HL-60/S4 treated with retinoic acid at 250 ng/mL for 4 days and 3 days (cell line): Measurements from ENCODE around the gene TOMM7.

Experiments used
- in situ Hi-C: fragments of 300-500 bp; cut with MboI; formaldehyde crosslinking; loops from 2 replicates; pipeline ENCODE4 v1.7.0; 2022; ENCODE audit warnings: low sequenced_read_pairs

Gene TOMM7

DNA sequence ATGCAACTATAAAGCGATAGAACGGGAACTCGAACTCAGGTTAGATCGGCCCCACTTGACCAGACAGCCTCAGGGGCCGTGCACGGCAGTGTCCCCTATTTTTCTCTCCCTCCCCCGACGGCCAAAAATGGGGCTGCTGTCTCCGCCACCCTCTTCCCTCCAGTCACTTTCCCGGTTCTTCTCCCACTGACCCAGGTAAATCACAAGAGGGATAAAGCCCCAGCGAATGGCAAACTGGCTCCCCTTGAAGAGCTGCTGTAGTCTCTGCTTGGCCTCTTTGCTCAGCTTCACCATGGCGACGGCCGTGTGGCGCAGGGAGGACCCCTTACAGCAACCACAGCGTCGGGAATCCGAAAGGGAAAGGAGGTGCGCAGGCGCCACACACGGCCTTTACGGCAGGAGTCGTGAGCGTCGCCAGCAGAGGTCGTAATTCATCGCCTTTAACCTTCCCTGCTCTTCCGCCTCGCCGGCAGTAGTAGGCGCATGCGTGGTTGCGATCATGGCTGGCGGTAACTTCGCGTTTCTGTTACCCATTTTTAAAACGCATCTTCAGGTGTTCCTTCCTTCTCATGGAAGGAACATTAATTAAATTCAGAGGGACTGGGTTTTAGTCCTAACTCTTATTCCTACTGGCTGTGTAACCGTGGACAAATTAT lies at the start of gene TOMM7:
TOMM7 (minus strand) TSS at position 364 of the 656 bp plus-strand sequence; CDS start at position 294, 70 bp downstream.
- in situ Hi-C loops = no loop called here

- in situ Hi-C loops = no loop called here
These were observed 49.6 kb upstream of the TOMM7 start for GRCh38 chr7:22872096-22872807.

DNA sequence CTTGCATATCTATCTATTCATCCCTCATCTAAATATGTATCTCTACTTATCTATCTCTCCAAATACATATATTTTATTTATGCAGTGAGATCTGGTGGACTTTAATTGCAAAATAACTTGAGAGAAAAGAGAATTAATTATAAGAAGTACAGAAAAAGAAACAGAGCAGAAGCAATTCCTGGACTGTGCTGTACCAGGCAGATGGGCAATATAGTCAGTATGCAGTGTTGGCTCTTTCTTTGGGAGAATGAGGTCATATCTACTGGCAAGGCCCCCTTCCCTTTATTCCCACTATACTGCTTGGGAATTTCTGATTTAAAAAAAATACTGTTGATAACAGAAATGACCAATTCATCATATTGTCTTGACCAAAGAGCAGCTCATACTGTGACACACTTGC lies 49.0 kb upstream of the TOMM7 start:
- in situ Hi-C loops = no loop called here

DNA sequence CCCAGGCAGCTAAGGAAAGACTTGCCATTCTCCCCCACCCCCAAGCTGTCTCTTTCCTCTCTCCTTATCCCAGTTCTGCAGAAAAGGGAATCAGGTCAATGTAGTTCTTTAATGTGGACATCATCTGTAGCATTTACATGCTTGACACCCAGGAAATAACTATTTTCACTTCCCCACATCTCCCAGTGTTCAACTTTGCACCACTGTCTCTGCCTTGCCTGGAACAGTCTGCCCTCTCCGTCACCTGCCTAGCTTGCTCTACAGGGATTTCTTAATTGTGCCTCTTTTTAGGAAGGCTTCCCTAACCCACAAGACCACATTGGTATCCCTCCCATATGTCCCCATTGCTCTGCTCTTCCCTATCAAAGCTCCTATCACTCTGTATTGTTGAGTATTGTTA lies 45.9 kb upstream of the TOMM7 start:
- in situ Hi-C loops = no loop called here

DNA sequence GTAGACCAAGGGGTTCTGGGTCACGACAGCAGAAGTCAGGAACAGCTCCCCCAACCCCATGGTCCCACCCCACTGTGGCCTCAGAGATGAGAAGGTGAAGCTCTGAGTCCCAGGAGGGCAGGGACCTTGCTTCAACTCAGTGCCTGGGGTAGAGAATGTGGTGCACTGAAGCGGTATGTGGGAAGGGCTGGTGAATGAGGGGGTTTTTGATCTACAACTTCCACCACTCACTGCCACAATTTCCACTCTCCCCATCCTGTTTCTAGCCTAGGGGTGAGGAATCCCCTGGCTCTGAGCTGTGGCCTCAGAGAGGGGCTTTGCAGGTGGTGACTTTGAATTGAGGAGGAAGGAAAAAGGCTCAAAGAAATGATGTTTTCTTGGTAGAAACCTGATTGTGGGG lies 44.9 kb upstream of the TOMM7 start:
- in situ Hi-C loops = no loop called here

DNA sequence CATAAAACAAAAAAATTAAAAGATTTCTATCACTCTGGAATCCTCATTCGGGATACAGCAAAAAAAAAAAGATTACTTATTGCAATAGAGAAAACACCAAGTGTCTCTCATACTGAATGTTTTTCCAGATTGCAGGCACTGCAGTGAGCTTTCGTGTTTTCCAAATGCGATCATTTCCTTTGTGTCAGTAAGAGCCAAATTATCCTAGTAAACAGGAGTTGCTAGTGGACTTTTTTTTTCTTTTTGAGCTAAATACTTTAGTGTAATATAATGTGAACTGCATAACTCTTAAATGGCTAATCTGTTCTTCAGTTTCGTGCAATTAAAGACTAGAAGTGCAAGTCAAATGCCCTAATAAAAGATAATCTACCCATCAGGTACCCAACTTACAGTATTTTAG lies 44.4 kb upstream of the TOMM7 start:
- in situ Hi-C loops = no loop called here

DNA sequence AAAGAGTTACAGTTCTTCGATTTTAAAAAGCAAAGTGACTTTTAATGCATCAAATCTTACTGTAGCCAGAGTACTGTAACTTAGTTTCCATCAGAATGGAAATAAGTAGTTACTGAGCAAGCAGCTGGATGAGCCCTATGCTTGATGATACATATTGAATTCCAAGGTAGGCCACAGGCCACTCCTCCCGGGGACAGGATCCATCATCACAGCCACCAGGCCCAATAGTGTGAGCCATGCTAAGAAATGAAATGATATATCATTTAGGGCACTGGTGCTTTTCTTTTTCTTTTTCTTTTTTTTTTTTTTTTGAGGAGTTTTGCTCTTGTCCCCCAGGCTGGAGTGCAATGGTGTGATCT lies 42.9 kb upstream of the TOMM7 start:
- in situ Hi-C loops = no loop called here

DNA sequence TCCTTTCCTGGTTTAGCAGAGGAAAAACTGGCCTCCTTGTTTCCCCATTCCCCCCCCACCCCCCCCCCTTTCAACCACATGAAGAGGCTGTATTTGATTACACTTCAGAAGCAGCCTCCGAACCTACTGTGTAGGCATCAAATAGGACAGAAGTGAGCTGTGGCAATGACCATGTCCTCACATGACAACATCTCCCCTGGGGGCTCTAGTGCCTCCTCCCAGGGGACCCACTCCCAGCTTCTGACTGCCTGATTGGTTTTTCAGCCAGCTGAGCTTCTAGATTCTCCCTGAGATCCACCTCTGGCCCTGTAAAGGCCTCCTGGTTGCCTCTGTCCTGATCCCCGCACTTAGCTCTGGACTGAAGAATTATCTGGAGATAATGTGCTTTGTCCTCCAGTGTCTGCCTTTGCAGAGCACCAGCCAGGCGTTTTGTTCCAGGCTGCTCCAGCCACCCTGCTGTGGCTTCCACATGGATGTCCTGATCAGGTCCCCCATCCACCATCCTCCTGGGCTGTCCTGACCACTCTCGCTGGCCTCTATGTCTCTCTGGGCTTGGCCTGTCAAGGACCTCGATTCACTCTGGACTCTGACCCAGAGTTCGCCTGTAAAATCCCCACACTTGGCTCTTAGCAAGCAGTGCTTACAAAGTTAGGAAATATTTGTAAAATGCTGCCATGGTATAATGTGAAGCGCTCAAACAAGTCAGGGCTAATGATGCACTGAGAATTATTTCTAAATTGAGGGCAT lies 42.4 kb upstream of the TOMM7 start:
- in situ Hi-C loops = no loop called here

GRCh38 chr7:22864301-22864700 lies 41.7 kb upstream of the TOMM7 start:
- in situ Hi-C loops = no loop called here

- in situ Hi-C loops = no loop called here
These were observed 40.7 kb upstream of the TOMM7 start for GRCh38 chr7:22863156-22863899.

- in situ Hi-C loops = no loop called here
These were observed 38.9 kb upstream of the TOMM7 start for GRCh38 chr7:22861576-22861975.

- in situ Hi-C loops = no loop called here
These were observed 38.3 kb upstream of the TOMM7 start for GRCh38 chr7:22860784-22861482.

DNA sequence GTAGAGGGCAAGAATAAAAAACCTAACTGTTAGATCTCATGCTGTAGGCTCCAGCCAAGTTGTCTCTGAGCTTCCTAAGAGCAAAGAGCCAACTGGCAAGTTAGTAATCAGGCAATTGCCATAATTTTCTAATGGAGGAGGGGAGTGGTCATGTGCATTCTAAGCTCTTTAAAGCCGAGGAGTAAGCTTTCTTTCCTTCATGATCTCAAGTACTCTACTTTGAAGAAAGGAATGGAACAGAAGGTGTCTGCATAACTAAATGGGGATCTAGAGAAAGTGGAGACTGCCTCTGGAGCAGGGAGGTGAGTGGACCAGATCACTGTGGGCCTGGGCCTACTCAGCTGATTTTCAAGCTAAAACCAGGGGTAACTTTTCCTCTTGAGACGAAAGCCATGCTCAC lies 37.7 kb upstream of the TOMM7 start:
- in situ Hi-C loops = no loop called here

GRCh38 chr7:22859641-22860290 lies 37.1 kb upstream of the TOMM7 start:
- in situ Hi-C loops = no loop called here

DNA sequence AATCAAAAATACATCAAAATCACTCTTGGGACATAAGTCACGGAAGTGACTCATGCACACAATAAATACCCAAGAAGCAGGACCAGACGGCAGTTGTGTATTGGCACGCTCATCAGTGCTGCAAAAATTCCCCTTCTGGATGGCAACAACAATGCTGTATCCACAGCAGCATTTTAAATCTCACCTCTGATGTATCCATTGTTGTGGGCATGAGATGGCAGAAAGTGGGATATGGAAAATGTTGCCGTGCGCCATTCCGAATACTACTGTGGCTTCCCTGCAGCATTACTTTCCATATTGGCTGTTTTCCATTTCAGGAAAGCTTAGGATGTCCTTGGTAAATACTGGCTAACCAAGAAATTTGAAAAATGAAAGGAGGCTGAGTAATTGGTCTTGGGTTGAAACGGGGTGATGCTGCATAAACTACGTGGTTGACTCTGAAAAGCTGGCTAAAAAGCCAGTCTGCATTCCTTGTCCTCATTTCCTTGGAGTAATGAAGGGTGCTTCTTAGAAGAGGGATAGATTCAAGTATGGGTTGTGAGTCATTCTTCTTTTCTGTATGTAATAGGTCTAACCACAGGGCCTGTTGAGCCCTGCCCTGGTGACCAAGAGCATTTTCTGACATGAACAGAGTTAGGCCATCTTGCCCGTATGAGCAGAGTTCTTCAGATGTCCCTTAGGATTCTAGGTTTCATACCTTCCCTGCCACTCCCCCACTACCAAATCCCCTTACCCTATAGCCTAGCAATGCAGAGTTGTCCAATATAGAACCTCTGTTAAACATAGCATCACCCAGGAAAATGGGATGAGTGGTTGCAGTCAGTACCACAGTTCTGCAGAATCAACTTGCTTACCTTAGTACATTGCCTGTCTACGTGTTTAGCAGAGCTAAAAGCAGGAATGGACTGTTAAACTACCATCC lies 36.3 kb upstream of the TOMM7 start:
- in situ Hi-C loops = no loop called here

GRCh38 chr7:22858274-22858639 lies 35.6 kb upstream of the TOMM7 start:
- in situ Hi-C loops = no loop called here

GRCh38 chr7:22856416-22856815 lies 33.8 kb upstream of the TOMM7 start:
- in situ Hi-C loops = no loop called here

DNA sequence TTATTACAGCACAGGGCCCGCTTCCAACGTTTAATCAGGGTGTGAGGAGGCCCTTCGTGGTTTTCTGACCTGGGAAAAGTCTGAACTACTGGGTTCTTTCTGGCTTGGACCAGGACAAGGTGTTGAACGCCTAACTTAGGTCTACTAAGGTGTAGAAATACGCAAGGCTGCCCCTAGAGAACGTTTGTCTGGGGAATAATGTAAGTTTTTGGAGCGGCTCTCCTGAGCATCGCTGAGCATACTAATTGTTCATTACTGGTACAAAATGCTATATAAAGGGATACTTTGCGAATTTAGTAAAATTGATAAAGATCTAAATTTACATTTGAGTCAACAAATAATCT lies 32.4 kb upstream of the TOMM7 start:
- in situ Hi-C loops = no loop called here
